A673 (cell line): Measurements from ENCODE around the gene RNASET2.

Experiments used
- CTCF ChIP-seq: fragments of 300-800, 200-600 bp; sonication (generic); conservative IDR thresholded peaks from 2 replicates; pipeline ENCODE4 v1.5.1; 2017; ENCODE audit warnings: low read depth, mild to moderate bottlenecking, antibody characterized with exemption, low read length, moderate library complexity, mixed read lengths
- EZH2 ChIP-seq: fragments of 200-600 bp; sonication (generic); IDR thresholded peaks from 2 replicates; pipeline ENCODE4 v1.6.1; 2017; ENCODE audit warnings: borderline replicate concordance, low read depth, mild to moderate bottlenecking, mixed read lengths, antibody characterized with exemption, low read length; ENCODE audit not compliant: poor library complexity, severe bottlenecking

- TF ChIP-seq CTCF (no peak), EZH2 (no peak)
Observed at GRCh38 chr6:166900956-166901607, 55.3 kb downstream of the RNASET2 start.
